Effector CD4-positive, alpha-beta T cell (primary cell): ENCODE measurements around the gene TPD52L1.
"Not testable (repeated sequence)": the region's sequence is repeated elsewhere in the genome, so short reads cannot be mapped to it uniquely, and the experiment has no call there.

Source experiments
- DNase-seq: peaks from one replicate; pipeline ENCODE4 v3.0.0-alpha.2; 2020

Gene TPD52L1

GRCh38 chr6:125277838-125278237, 124.3 kb downstream of the TPD52L1 start:
- no peak for DNase-seq

- no peak for DNase-seq
Measured at GRCh38 chr6:125279961-125280360, 126.4 kb downstream of the TPD52L1 start.

GRCh38 chr6:125280370-125281035, 126.9 kb downstream of the TPD52L1 start:
- not testable (repeated sequence) for DNase-seq

GRCh38 chr6:125282470-125282869, 128.9 kb downstream of the TPD52L1 start:
- DNase-seq = not testable (repeated sequence)

GRCh38 chr6:125285353-125285752, 131.8 kb downstream of the TPD52L1 start:
- no peak for DNase-seq

- DNase-seq = no peak
Measured at GRCh38 chr6:125285936-125286335, 132.4 kb downstream of the TPD52L1 start.

GRCh38 chr6:125287718-125288117, 134.1 kb downstream of the TPD52L1 start:
- no peak for DNase-seq

- DNase-seq = no peak
Measured at GRCh38 chr6:125293587-125293986, 140.0 kb downstream of the TPD52L1 start.

- no peak for DNase-seq
Measured at GRCh38 chr6:125294036-125294435, 140.5 kb downstream of the TPD52L1 start.

GRCh38 chr6:125294925-125295324, 141.4 kb downstream of the TPD52L1 start:
- no peak for DNase-seq

GRCh38 chr6:125296471-125296870, 142.9 kb downstream of the TPD52L1 start:
- DNase-seq = no peak

- DNase-seq = no peak
Measured at GRCh38 chr6:125299257-125299656, 145.7 kb downstream of the TPD52L1 start.

GRCh38 chr6:125300992-125301434, 147.4 kb downstream of the TPD52L1 start:
- no peak for DNase-seq

GRCh38 chr6:125301435-125302391, 148.1 kb downstream of the TPD52L1 start, which contains the start of gene HDDC2:
Gene HDDC2 (minus strand): TSS chr6:125301967. CDS start chr6:125301932, 35 bp downstream.
- DNase-seq = peak; percentile 11

GRCh38 chr6:125302840-125303511, 149.4 kb downstream of the TPD52L1 start:
- DNase-seq = no peak

GRCh38 chr6:125303512-125303854, 149.9 kb downstream of the TPD52L1 start:
- DNase-seq = no peak

- DNase-seq = no peak
Measured at GRCh38 chr6:125304970-125305660, 151.5 kb downstream of the TPD52L1 start.

- DNase-seq = no peak
Measured at GRCh38 chr6:125306756-125307149, 153.2 kb downstream of the TPD52L1 start.

- no peak for DNase-seq
Measured at GRCh38 chr6:125307150-125307838, 153.7 kb downstream of the TPD52L1 start.

- no peak for DNase-seq
Measured at GRCh38 chr6:125307964-125308615, 154.5 kb downstream of the TPD52L1 start.

- peak; percentile 8 for DNase-seq
Measured at GRCh38 chr6:125310994-125311649, 157.5 kb downstream of the TPD52L1 start.
